Aorta (tissue), 5 donors: Measurements from ENCODE around the gene SGF29. TPM values are rescaled to one million over a fixed set of nuclear protein-coding genes. Genes with fewer than 3 reads are reported as not detected.
"Not testable (repeated sequence)": the region's sequence is repeated elsewhere in the genome, so short reads cannot be mapped to it uniquely, and the experiment has no call there.

Experiments
- ATAC-seq: fragments of 200-7000 bp; cut with Tn5 transposase; one replicate; pipeline ENCODE4 v1.9.1; 2022; ENCODE audit warnings: moderate library complexity; ENCODE audit not compliant: low FRiP score
- DNase-seq, 2 donors: peaks; one replicate each; pipeline ENCODE4 v3.0.0-alpha.2; 2020
- H3K27ac ChIP-seq, 2 donors: one replicate each; pipeline ENCODE4 v1.5.1; 2013; ENCODE audit warnings: low read length in 2 of 2, mild to moderate bottlenecking in 2 of 2, moderate library complexity in 2 of 2, control low read depth in 1 of 2, inconsistent platforms in 1 of 2, low read depth in 1 of 2
- H3K27me3 ChIP-seq, 2 donors: one replicate each; pipeline ENCODE4 v1.6.1; 2013; ENCODE audit warnings: control low read depth in 1 of 2, low read length in 1 of 2, mild to moderate bottlenecking in 1 of 2, moderate library complexity in 1 of 2; ENCODE audit not compliant: insufficient read depth in 2 of 2, control insufficient read depth in 1 of 2
- H3K36me3 ChIP-seq, 2 donors: one replicate each; pipeline ENCODE4 v1.6.1; 2013; ENCODE audit warnings: control low read depth in 1 of 2, low read length in 1 of 2, mild to moderate bottlenecking in 1 of 2; ENCODE audit not compliant: insufficient read depth in 2 of 2, control insufficient read depth in 1 of 2
- H3K4me1 ChIP-seq, 2 donors: one replicate each; pipeline ENCODE4 v1.6.1; 2013; ENCODE audit warnings: low read length in 2 of 2, control low read depth in 1 of 2, mild to moderate bottlenecking in 1 of 2, moderate library complexity in 1 of 2; ENCODE audit not compliant: insufficient read depth in 2 of 2, control insufficient read depth in 1 of 2
- H3K4me3 ChIP-seq, 2 donors: one replicate each; pipeline ENCODE4 v1.5.1; 2013; ENCODE audit warnings: low read length in 2 of 2, control low read depth in 1 of 2, mild to moderate bottlenecking in 1 of 2
- H3K9me3 ChIP-seq: one replicate; pipeline ENCODE4 v1.6.1; 2013; ENCODE audit warnings: mild to moderate bottlenecking, low read length; ENCODE audit not compliant: control insufficient read depth
- WGBS, 2 donors: extraction: QIAGEN DNeasy Blood & Tissue Kit; methylation state at CpG; one replicate each; pipeline ENCODE4 v1.1.7; 2013; 5-methylcytosine and 5-hydroxymethylcytosine counted together
- intact Hi-C, 2 donors: fragments of 100-400 bp; cut with DNase I; formaldehyde crosslinking; loops; one replicate each; pipeline versions ENCODE4 v1.14.2 to v1.15.0; 2022
- polyA plus RNA-seq, 2 donors: library from polyadenylated mRNA; stranded (reverse); fragments of 200-250 nt; gene quantifications; one replicate each; pipeline ENCODE4 v1.2.3, GENCODE V29; 2013
- total RNA-seq, 2 donors: library from RNA; stranded (reverse); fragmentation: NEBNext Ultra II Directional; extraction: Animal tissue kit (Norgen Biotek cat#: 25700); gene quantifications; one replicate each; pipeline ENCODE4 v1.2.1, GENCODE V29; 2021
- donor health status: healthy with polysubstance abuse.
- donor health status: Bipolar disorder and iron deficiency.
- donor health status: DM: no; HTN: no; CAD: no.
- donor health status: DM: no; HTN: no; CAD: no.
- donor health status: DM: yes; HTN: yes; CAD: no.

SGF29 gene
- total and polyA plus RNA-seq, 4 donors, result 17.4 to 41.6 (median 20.2) TPM

DNA sequence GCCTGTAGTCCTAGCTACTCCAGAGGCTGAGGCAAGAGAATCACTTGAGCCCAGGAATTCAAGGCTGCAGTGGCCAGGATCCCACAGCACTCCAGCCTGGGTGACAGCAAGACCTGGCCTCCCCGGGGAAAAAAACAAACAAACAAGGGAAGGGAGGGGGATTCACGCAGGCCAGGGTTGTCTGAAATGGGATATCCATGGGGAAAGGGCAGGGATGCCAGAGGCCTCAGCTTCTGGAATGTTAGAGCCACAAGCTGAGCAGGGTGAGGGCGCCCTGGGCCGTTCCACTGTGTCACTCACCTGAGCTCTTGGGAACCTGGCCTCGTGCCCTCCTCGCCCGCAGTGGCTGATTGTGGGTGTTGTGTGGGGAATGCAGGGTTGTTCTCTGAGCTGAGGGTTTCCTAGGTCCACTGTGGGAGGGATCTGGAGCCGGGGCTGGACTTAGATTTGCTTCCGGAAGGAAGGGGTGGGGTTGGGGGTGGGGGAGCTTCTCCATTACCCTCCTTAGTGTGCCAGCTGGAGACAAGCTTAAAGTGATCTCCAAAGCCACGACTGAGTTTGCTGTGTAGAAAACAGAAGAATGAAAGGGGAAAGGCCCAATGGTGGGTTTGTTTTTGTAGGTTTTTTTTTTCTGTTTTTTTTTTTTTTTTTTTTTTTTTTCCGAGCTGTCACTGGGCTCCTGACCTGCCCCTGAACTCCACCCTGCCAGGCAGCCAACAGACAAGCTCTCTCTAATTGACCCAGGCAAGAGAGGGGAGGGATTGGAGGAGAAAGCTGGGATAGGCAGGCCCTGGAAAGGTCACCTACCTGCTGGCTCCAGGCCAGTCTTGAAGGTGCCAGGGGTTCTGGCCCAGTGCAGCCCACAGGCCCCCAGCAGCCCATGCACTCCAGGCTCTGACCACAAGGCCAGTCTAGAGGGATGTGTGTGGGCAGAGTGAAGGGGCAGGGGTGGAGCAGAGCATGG is 56.2 kb downstream of the SGF29 start, which contains the start of gene SULT1A1:
Gene SULT1A1, minus strand, starts transcription at position 414 of the 964 bp plus-strand sequence. CDS start 1,189 bp downstream, outside the sequence.
- H3K36me3 ChIP-seq, result no peaks in the 10 kb centered on the region
- H3K27me3 ChIP-seq, result no peaks in the 10 kb centered on the region
- WGBS, 2 donors, result 67 to 69% methylated on average over 11 of the region's 11 CpGs
- H3K4me1 ChIP-seq, result no peaks in the 10 kb centered on the region
- H3K4me3 ChIP-seq, result no peak within 1 kb of the TSS
- intact Hi-C loops, result no loop called here
- ATAC-seq (peak; percentile 61), DNase-seq (peak; percentile 75 to 83)
- no peak within 1 kb of the TSS for H3K27ac ChIP-seq
- no peaks in the 10 kb centered on the region for H3K9me3 ChIP-seq

DNA sequence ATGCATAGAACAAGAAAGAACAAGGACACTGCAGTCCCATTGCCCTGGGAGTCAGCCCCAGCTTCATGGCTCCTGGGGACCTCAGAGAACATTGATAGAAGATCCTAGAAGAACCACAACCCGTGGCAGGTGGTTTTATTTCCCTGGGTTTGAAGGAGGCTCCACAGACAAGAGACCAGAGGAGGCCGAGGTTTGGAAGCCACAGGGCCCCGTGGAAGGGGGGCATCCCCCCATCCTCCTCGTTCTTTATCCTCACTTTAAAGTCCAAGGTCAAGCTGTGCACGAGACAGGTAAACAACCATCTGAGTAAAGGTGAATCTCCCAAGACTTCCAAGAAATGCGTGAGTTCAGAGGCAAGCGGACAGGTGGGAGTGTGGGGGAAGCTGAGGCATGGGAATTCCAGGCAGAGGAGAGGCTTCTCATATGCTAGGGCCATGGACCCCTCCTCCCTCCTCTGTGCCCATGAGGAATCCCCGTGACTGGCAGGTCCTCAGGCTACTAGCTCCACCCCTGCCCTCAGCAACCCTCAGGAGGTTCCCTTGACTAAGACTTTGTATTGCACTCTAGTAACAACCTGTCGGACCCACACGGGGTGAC is 57.0 kb downstream of the SGF29 start:
- H3K36me3 ChIP-seq, result no peaks in the 10 kb centered on the region
- peak in 1 of 2 donors; percentile 15 for DNase-seq
- no peak for ATAC-seq
- H3K27ac ChIP-seq, result no peak overlapping the region
- intact Hi-C loops, result no loop called here
- no peak overlapping the region for H3K4me3 ChIP-seq
- H3K9me3 ChIP-seq, result no peaks in the 10 kb centered on the region
- H3K4me1 ChIP-seq, result no peaks in the 10 kb centered on the region
- no peaks in the 10 kb centered on the region for H3K27me3 ChIP-seq
- 81 to 84% methylated on average over 10 of the region's 10 CpGs for WGBS, 2 donors

DNA sequence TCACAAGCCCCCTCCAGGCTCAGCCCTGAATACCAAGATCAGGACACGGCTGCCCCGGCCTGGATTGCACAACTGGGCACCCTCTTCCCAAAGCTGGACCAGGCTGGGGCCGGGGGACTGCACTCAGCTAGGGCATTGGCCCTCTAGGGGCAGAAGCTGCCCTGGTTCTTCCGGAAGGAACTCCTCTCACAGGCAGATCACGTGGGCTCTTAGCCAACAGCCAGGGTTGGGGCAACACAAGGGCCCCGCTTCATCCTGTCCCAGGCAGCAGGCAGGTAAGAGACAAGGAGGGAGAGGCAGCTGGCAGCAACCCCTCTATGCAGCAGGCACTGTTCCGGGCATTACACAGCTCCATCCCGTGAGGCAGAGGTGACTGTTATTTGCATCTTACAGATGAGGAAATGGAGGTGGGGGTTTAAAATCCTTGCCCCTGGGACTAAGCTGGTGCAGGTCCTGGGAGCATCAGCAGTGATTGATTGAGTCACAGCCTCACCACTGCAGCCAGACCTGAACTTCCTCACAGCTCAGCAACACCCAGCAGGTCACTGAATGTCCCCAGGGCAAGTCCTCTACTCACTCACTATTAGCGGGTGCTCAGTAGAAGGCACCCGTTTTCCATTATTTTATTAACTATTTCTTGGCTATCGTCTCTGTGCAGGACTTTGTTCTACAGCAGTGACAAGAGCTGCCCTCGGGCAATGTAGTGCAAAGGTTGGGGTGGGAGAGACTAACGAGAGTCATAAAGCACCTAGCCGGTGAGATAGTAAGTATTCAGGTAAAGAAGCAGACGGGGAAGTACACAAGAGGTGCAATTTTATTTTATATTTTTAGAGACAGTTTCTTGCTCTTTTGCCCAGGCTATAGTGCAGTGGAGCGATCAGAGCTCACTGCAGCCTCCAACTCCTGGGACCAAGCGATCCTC is 58.9 kb downstream of the SGF29 start:
- H3K36me3 ChIP-seq, H3K4me3 ChIP-seq, H3K4me1 ChIP-seq, H3K27ac ChIP-seq, DNase-seq, H3K9me3 ChIP-seq, intact Hi-C loops, H3K27me3 ChIP-seq: not testable (repeated sequence)
- no CpG with 5 or more reads among the region's 17 CpGs for WGBS, 2 donors
- ATAC-seq, result peak; percentile 33

DNA sequence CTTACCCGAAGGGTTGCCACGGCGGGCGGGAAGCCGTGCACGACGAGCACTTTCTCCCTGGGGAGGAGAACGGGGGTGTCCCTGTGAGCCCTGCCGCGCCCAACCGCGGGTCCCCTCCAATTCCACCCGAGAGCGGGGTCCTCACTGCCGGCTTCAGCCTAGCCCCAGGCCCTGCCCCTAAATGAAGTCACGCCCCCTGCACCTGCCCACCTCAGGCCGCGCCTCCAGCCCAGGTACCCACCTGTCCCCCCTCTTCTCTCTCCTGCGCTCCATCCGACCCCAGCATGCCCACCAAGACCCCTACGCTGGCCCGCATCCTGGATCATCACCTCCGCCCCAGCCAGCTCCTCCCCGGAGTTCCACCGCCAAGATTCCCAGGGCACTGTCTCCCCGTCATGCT is 60.2 kb downstream of the SGF29 start:
- H3K4me1 ChIP-seq, intact Hi-C loops, H3K9me3 ChIP-seq, H3K27ac ChIP-seq, H3K27me3 ChIP-seq, H3K36me3 ChIP-seq, H3K4me3 ChIP-seq, ATAC-seq: not testable (repeated sequence)
- 18 to 22% methylated on average over 6 to 7 of the region's 26 CpGs for WGBS, 2 donors
- peak in 1 of 2 donors; percentile 58 for DNase-seq

DNA sequence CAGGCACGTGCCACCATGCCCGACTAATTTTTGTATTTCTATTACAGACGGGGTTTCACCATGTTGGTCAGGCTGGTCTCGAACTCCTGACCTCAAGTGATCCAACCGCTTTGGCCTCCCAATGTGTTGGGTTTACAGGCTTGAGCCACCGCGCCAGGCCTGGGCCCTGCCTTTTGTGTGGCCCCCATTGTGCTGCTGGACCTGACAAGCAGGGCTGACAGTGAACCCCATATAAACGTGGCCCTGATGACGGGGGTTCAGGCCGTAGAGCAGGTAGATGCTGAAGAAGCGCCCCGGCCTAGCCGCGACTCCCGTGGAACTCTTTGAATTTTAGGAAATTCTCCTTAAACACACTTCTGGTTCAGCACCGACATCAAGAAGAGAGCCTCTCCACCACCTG is 60.8 kb downstream of the SGF29 start:
- DNase-seq, intact Hi-C loops, H3K36me3 ChIP-seq, H3K4me3 ChIP-seq, ATAC-seq, H3K4me1 ChIP-seq, H3K27me3 ChIP-seq, H3K27ac ChIP-seq, H3K9me3 ChIP-seq: not testable (repeated sequence)
- 77% methylated on average over 13 to 15 of the region's 16 CpGs for WGBS, 2 donors

DNA sequence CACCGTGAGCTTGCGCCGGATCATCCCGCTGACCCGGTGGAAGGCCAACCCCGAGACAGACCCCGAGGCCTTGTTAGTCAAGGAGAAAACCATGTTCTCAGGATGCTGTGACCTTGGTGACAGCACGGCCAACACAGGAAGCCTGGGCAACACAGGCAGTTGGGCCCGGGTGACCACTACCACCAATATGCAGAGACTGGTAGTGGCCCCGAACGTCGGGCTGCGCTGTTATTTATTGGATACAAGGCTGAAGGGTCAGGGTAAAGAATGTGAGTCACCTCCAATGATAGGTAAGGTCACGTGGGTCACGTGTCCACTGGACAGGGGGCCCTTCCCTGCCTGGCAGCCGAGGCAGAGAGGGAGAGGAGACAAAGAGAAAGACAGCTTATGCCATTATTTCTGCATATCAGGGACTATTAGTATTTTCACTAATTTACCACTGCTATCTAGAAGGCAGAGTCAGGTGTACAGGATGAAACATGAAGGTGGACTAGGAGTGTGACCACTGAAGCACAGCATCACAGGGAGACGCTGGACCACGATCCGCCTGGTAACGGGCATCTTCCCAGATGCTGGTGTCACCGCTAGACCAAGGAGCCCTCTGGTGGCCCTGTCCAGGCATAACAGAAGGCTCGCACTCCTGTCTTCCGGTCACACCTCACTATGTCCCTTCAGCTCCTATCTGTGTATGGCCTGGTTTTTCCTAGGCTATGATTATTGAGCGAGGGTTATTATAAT is 61.9 kb downstream of the SGF29 start:
- 35 to 43% methylated on average over 16 to 17 of the region's 24 CpGs for WGBS, 2 donors
- not testable (repeated sequence) for ATAC-seq

DNA sequence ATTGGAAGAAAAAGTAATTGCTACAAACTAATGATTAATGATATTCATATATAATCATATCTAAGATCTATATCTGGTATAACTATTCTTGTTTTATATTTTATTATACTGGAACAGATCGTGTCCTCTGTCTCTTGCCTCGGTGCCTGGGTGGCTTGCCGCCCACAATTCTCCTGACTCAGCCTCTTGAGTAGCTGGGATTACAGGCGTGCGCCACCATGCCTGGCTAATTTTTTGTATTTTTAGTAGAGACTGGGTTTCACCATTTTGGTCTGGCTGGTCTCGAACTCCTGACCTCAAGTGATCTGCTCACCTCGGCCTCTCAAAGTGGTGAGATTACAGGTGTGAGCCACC is 62.5 kb downstream of the SGF29 start:
- 67 to 69% methylated on average over 7 of the region's 7 CpGs for WGBS, 2 donors

More for the DNA sequence above, 61.9 kb downstream of the SGF29 start:
- H3K27me3 ChIP-seq, H3K4me3 ChIP-seq, H3K9me3 ChIP-seq, intact Hi-C loops, H3K36me3 ChIP-seq, H3K4me1 ChIP-seq, H3K27ac ChIP-seq: not testable (repeated sequence)
- peak in 1 of 2 donors; percentile 73 for DNase-seq

DNA sequence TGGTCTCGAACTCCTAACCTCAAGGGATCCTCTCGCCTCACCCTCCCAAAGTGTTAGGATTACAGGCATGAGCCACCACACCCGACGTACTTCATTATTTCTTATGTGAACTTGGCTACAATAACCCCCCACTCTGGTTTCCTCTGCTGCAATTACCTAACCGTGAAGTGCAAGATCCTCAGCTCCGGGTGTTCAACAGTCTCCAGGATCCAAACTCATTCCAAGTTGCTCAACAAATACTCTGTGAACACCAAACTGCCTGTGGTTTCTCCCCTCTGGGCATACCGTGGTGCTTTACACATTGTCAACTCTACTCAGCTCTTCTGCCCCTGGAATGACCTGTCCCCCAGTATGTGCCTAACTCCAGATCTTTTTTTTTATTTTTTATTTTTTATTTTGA is 62.9 kb downstream of the SGF29 start:
- intact Hi-C loops, result no loop called here
- 81% methylated on average over 7 of the region's 7 CpGs for WGBS, 2 donors
- no peaks in the 10 kb centered on the region for H3K27me3 ChIP-seq
- H3K36me3 ChIP-seq, result no peaks in the 10 kb centered on the region
- no peaks in the 10 kb centered on the region for H3K4me1 ChIP-seq
- no peak for DNase-seq
- ATAC-seq, result no peak
- H3K4me3 ChIP-seq, result no peak overlapping the region
- H3K27ac ChIP-seq, result no peak overlapping the region
- H3K9me3 ChIP-seq, result no peaks in the 10 kb centered on the region

More for the DNA sequence above, 62.5 kb downstream of the SGF29 start:
- H3K9me3 ChIP-seq, H3K27ac ChIP-seq, H3K27me3 ChIP-seq, H3K4me1 ChIP-seq, ATAC-seq, intact Hi-C loops, H3K4me3 ChIP-seq, H3K36me3 ChIP-seq, DNase-seq: not testable (repeated sequence)
